NK-92 treated with Interleukin-12 subunit alpha and Interleukin-12 subunit beta, amount 100 ng/mL, for 24 hours (cell line): ENCODE measurements around the gene ZSCAN4.

ENCODE experiments used
- DNase-seq: peaks from one replicate; lab custom pipeline; 2025; lab: John Stamatoyannopoulos, UW

ZSCAN4 gene

DNA sequence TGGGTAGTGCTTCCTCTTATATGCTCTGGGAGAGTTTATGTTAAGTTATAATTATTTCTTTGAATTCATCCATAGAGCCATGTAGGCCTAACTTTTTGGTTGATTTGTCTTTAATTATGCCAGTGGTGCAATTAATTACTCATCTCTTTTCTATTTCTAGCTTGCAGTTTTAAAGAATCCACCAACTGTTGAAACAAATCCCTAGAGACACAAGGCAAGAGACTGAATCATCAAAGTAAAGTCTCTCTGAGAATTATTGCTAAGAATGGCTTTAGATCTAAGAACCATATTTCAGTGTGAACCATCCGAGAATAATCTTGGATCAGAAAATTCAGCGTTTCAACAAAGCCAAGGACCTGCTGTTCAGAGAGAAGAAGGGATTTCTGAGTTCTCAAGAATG, 7.1 kb downstream of the ZSCAN4 start:
- no peak for DNase-seq

GRCh38 chr19:57682226-57682766, 13.6 kb downstream of the ZSCAN4 start:
- DNase-seq, result no peak

GRCh38 chr19:57686727-57687126, 18.0 kb downstream of the ZSCAN4 start:
- no peak for DNase-seq

DNA sequence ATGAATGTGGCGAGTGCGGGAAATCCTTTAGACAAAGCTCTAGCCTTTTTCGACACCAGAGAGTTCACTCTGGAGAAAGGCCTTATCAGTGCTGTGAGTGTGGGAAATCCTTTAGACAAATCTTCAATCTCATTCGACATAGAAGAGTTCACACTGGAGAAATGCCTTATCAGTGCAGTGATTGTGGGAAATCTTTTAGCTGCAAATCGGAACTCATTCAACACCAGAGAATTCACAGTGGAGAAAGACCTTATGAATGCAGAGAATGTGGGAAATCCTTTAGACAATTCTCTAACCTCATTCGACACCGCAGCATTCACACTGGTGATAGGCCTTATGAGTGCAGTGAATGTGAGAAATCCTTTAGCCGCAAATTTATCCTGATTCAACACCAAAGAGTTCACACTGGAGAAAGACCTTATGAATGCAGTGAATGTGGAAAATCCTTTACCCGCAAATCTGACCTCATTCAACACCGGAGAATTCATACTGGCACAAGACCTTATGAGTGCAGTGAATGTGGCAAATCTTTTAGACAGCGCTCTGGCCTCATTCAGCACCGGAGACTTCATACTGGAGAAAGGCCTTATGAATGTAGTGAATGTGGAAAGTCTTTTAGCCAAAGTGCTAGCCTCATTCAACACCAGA, 18.8 kb downstream of the ZSCAN4 start:
- no peak for DNase-seq

- DNase-seq, result no peak
Measured at GRCh38 chr19:57688011-57688763, 19.5 kb downstream of the ZSCAN4 start.

GRCh38 chr19:57689750-57690149, 21.0 kb downstream of the ZSCAN4 start:
- no peak for DNase-seq

DNA sequence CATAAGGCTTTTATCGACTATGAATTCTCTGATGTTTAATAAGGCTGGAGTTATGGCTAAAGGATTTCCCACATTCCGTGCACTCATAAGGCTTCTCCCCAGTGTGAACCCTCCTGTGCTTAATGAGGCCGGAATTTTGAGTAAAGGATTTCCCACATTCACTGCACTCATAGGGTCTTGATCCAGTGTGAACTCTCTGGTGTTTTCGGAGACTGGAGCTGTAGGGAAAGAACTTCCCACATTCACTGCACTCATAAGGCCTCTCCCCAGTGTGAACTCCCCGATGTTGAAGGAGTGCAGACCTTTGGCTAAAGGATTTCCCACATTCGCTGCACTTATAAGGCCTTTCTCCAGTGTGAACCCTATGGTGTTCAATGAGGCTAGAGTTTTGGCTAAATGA, 32.9 kb downstream of the ZSCAN4 start:
- no peak for DNase-seq

DNA sequence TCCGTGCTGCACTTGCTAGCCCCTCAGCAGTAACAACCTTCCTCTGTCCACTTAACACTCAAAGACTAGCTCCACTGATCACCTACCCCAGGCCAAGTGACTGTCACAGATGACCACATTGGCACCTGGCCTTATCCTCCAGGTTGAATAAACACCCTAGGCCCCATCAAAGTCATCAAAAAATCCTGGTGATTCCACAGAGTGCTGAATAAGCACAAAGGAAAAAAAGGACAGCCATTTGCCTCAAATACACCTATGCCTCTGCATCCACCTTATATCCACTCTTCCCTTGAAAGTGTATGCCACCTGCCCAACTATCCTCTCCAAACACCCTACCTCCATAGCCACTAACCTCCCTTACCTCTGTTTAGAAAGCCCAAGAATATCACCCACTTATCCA, 37.6 kb downstream of the ZSCAN4 start:
- no peak for DNase-seq

DNA sequence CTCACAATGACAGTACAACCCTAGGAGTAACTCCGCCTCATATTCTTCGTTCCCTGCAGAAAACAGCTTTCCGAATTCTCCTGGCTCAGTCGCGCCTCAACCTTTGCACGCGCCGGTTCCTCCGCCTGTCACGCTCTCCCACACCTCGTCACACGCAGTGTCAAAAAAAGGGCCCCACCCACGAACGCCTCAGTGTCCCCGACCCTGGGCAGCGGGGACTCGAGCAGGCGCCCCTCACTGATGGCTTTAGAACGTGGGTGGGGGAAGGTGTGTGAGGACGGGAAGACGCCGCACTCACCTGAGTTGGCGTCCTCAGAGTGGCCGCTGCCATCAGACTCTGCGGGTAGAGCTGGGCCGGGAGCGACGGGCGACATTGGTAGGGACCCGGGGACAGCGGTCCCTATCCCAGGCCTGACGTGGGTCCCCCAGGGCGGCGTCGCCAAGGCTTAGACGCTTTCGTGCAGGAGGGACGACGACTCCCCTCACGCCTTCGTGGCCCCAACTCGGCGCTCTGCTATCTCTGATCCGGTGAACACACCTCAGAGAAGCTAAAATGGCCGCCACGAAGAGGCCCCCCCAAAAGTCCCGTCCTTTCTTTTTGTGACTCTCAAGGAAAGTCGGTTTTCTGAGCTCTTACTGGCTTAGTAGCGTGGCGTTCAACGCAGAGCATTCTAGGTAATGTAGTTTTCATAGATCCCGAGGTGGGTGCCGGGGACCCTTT, 40.1 kb downstream of the ZSCAN4 start, which contains the start of gene ZNF154:
TSS of gene ZNF154 (minus strand) at position 564 of the 721 bp plus-strand sequence. CDS start at position 331, 233 bp downstream.
- no peak for DNase-seq

DNA sequence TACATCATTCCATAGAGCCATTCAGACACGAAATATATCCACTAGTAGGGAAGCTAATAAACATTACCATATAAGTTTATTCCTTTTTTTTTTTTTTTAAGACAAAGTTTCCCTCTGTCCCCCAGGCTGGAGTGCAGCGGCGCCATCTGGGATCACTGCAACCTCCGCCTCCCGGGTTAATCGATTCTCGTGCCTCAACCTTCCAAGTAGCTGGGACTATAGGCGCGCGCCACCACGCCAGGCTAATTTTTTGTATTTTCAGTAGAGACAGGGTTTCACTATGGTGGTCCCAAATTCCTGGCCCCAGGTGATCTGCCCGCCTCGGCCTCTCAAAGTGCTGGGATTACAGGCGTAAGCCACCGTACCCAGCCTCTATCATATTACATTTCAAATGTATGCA, 40.9 kb downstream of the ZSCAN4 start:
- DNase-seq, result no peak

- DNase-seq, result no peak
Measured at GRCh38 chr19:57712222-57712621, 43.5 kb downstream of the ZSCAN4 start.

DNA sequence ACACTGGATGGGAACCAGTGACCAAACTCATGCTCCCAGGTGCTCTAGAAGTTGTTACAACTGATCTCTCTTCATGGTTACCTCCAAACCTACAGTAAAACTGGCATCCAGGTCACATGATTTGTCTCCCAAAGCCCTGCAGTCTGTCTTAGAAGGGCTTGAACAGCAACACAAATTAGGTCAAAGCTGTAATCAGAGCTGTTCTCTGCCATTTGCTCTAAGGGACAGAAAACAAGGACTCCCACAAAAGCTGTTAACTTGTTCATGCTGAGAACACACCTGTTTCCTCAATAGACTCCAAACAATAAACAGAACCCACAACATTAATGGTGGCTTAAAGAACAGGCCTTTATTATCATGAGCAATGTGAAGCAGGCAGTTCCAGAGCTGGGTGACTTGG, 50.7 kb downstream of the ZSCAN4 start:
- no peak for DNase-seq

GRCh38 chr19:57719901-57720519, 51.3 kb downstream of the ZSCAN4 start:
- DNase-seq, result no peak

GRCh38 chr19:57720878-57721277, 52.1 kb downstream of the ZSCAN4 start:
- DNase-seq, result no peak
